CD14-positive monocyte (primary cell): ENCODE data around the gene CPNE4. TPM values are rescaled to one million over a fixed set of nuclear protein-coding genes. Genes with fewer than 3 reads are reported as not detected.

Experiments
- DNase-seq, 3 donors: peaks; one replicate each; pipeline ENCODE4 v3.0.0-alpha.2; 2011 to 2022
- H2AFZ ChIP-seq: 2 replicates; pipeline ENCODE4 v1.6.0; 2012; ENCODE audit warnings: mild to moderate bottlenecking, low read depth, low read length, inconsistent platforms; ENCODE audit not compliant: insufficient read depth, poor library complexity, severe bottlenecking
- H3K27ac ChIP-seq, 2 donors: 1 replicate in 1 of 2; 2 replicates in 1 of 2; pipeline ENCODE4 v1.5.1; 2012 to 2013; ENCODE audit warnings: low read length in 2 of 2, control low read depth in 1 of 2, inconsistent platforms in 1 of 2, low read depth in 1 of 2, mild to moderate bottlenecking in 1 of 2
- H3K27me3 ChIP-seq, 2 donors: one replicate each; pipeline versions ENCODE4 v1.6.0 to v1.6.1; 2011 to 2013; ENCODE audit warnings: low read length in 2 of 2; ENCODE audit not compliant: control insufficient read depth in 2 of 2, insufficient read depth in 2 of 2
- H3K36me3 ChIP-seq, 2 donors: replicated peaks in 1 of 2; 1 replicate in 1 of 2; 2 replicates in 1 of 2; pipeline versions ENCODE4 v1.5.1 to v1.6.1; 2012 to 2013; ENCODE audit warnings: low read length in 2 of 2, control low read depth in 1 of 2, inconsistent platforms in 1 of 2, mild to moderate bottlenecking in 1 of 2; ENCODE audit not compliant: insufficient read depth in 2 of 2, control insufficient read depth in 1 of 2
- H3K4me1 ChIP-seq, 2 donors: 1 replicate in 1 of 2; 2 replicates in 1 of 2; pipeline versions ENCODE4 v1.5.1 to v1.6.1; 2012 to 2013; ENCODE audit warnings: low read length in 2 of 2, control low read depth in 1 of 2, inconsistent platforms in 1 of 2, mild to moderate bottlenecking in 1 of 2, moderate library complexity in 1 of 2; ENCODE audit not compliant: insufficient read depth in 2 of 2, control insufficient read depth in 1 of 2
- H3K4me2 ChIP-seq: replicated peaks from 2 replicates; pipeline ENCODE3; 2012; ENCODE audit warnings: low read length, moderate library complexity, mild to moderate bottlenecking; ENCODE audit not compliant: poor library complexity, severe bottlenecking; ENCODE audit errors: extremely low read depth
- H3K4me3 ChIP-seq, 3 experiments: fragments of 200-600 bp in 1 of 3; sonication (generic) in 1 of 3; replicated peaks in 1 of 3; 1 replicate in 2 of 3; 2 replicates in 1 of 3; pipeline ENCODE4 v1.5.1; 2011 to 2013; ENCODE audit warnings: low read length in 3 of 3, mild to moderate bottlenecking in 3 of 3, control low read depth in 2 of 3, low read depth in 2 of 3, inconsistent platforms in 1 of 3, moderate library complexity in 1 of 3
- H3K79me2 ChIP-seq: 2 replicates; pipeline ENCODE4 v1.6.0; 2012; ENCODE audit warnings: mild to moderate bottlenecking, control low read depth, inconsistent platforms, low read length, moderate library complexity; ENCODE audit not compliant: insufficient read depth
- H3K9ac ChIP-seq: 2 replicates; pipeline ENCODE4 v1.6.0; 2017; ENCODE audit warnings: low read length, mild to moderate bottlenecking; ENCODE audit not compliant: insufficient read depth, poor library complexity, severe bottlenecking
- H3K9me3 ChIP-seq, 2 donors: replicated peaks in 1 of 2; 1 replicate in 1 of 2; 2 replicates in 1 of 2; pipeline versions ENCODE4 v1.5.1 to v1.6.1; 2012 to 2013; ENCODE audit warnings: low read length in 2 of 2, control low read depth in 1 of 2; ENCODE audit not compliant: control insufficient read depth in 1 of 2, insufficient read depth in 1 of 2
- H4K20me1 ChIP-seq: 2 replicates; pipeline ENCODE4 v1.6.0; 2012; ENCODE audit warnings: mild to moderate bottlenecking, low read length, control low read depth, moderate library complexity; ENCODE audit not compliant: insufficient read depth
- H3K27ac Mint-ChIP-seq, 7 donors: one replicate each; pipeline ENCODE4 v1.8.0; 2020; ENCODE audit warnings: mild to moderate bottlenecking in 7 of 7, mixed read lengths in 7 of 7, moderate library complexity in 6 of 7, inconsistent platforms in 2 of 7
- H3K27me3 Mint-ChIP-seq, 3 donors: one replicate each; pipeline ENCODE4 v1.8.0; 2021 to 2022; ENCODE audit warnings: low read depth in 3 of 3, mild to moderate bottlenecking in 3 of 3, mixed read lengths in 3 of 3, moderate library complexity in 3 of 3, inconsistent platforms in 1 of 3
- H3K36me3 Mint-ChIP-seq, 2 donors: one replicate each; pipeline ENCODE4 v1.8.0; 2020; ENCODE audit warnings: mixed read lengths in 2 of 2, inconsistent platforms in 1 of 2, mild to moderate bottlenecking in 1 of 2
- H3K4me1 Mint-ChIP-seq: one replicate; pipeline ENCODE4 v1.8.0; 2020; ENCODE audit warnings: mild to moderate bottlenecking, mixed read lengths
- H3K4me3 Mint-ChIP-seq, 2 donors: one replicate each; pipeline ENCODE4 v1.8.0; 2020; ENCODE audit warnings: mild to moderate bottlenecking in 2 of 2, mixed read lengths in 2 of 2, moderate library complexity in 1 of 2
- H3K9me3 Mint-ChIP-seq, 7 donors: one replicate each; pipeline ENCODE4 v1.8.0; 2020 to 2022; ENCODE audit warnings: mixed read lengths in 7 of 7, mild to moderate bottlenecking in 6 of 7, moderate library complexity in 6 of 7, inconsistent platforms in 2 of 7
- CTCF ChIP-seq: fragments of 200-600 bp; IDR thresholded peaks from one replicate; pipeline ENCODE4 v1.8.0; 2022; ENCODE audit warnings: antibody characterized with exemption, mild to moderate bottlenecking
- WGBS: methylation state at CpG from one replicate; pipeline ENCODE4 v1.1.5; 2013; ENCODE audit warnings: missing lambda C conversion rate; ENCODE audit not compliant: insufficient coverage; 5-methylcytosine and 5-hydroxymethylcytosine counted together
- intact Hi-C, 2 donors: fragments of 100-400 bp; cut with micrococcal nuclease; formaldehyde crosslinking; loops; one replicate each; pipeline versions ENCODE4 v1.15.0 to v1.15.1; 2023
- polyA plus RNA-seq, 3 donors: library from polyadenylated mRNA; depleted of rRNA in 1 of 3; unstranded in 2 of 3; stranded (reverse) in 1 of 3; fragments of 300-500 nt in 2 of 3; fragments of >200 nt in 1 of 3; fragmentation: Illumina TruSeq in 2 of 3; gene quantifications; 1 replicate in 2 of 3; 2 replicates in 1 of 3; pipeline ENCODE4 v1.2.3, GENCODE V29; 2012 to 2021

Gene CPNE4
- polyA plus RNA-seq, 3 donors, result not detected

- DNase-seq, result no peak
- TF ChIP-seq CTCF, result no peak
Observed at GRCh38 chr3:131636266-131636775, 398.5 kb downstream of the CPNE4 start.

GRCh38 chr3:131630807-131631206 is 404.0 kb downstream of the CPNE4 start:
- H3K4me2 ChIP-seq, result no peak overlapping the region
- no peaks in the 10 kb centered on the region for H3K36me3 Mint-ChIP-seq
- no peak overlapping the region for H3K27ac ChIP-seq
- H2AFZ ChIP-seq, result no peak overlapping the region
- H3K4me1 Mint-ChIP-seq, result peaks cover 9% of the 10 kb centered on the region
- H4K20me1 ChIP-seq, result no peaks in the 10 kb centered on the region
- no peaks in the 10 kb centered on the region for H3K36me3 ChIP-seq
- H3K27me3 Mint-ChIP-seq, result peaks cover 0 to 1% (median 0%) of the 10 kb centered on the region in 3 donors
- intact Hi-C loops, result no loop called here
- H3K79me2 ChIP-seq, result no peaks in the 10 kb centered on the region
- no peaks in the 10 kb centered on the region for H3K27me3 ChIP-seq
- WGBS, result no CpG with 5 or more reads among the region's 1 CpG
- peak overlapping the region in 1 of 7 donors; percentile 12 for H3K27ac Mint-ChIP-seq
- no peak for DNase-seq
- H3K4me1 ChIP-seq, result peaks cover 0 to 6% of the 10 kb centered on the region in 2 donors
- H3K9ac ChIP-seq, result no peak overlapping the region
- TF ChIP-seq CTCF, result no peak
- H3K4me3 Mint-ChIP-seq, result no peak overlapping the region
- H3K9me3 ChIP-seq, result no peaks in the 10 kb centered on the region
- peaks cover 0 to 2% (median 0%) of the 10 kb centered on the region in 7 donors for H3K9me3 Mint-ChIP-seq
- no peak overlapping the region for H3K4me3 ChIP-seq

More at GRCh38 chr3:131636266-131636775, 398.5 kb downstream of the CPNE4 start:
- no peak overlapping the region for H3K4me3 ChIP-seq
- no peaks in the 10 kb centered on the region for H3K36me3 ChIP-seq
- no peaks in the 10 kb centered on the region for H3K36me3 Mint-ChIP-seq
- no peaks in the 10 kb centered on the region for H3K27me3 ChIP-seq
- H3K27ac ChIP-seq, result no peak overlapping the region
- H3K4me1 Mint-ChIP-seq, result no peaks in the 10 kb centered on the region
- no peak overlapping the region for H3K9ac ChIP-seq
- no peak overlapping the region for H3K4me2 ChIP-seq
- 100% methylated on average over 2 of the region's 4 CpGs for WGBS
- no peaks in the 10 kb centered on the region for H3K79me2 ChIP-seq
- H2AFZ ChIP-seq, result no peak overlapping the region
- peaks cover 0 to 7% (median 1%) of the 10 kb centered on the region in 7 donors for H3K9me3 Mint-ChIP-seq
- H3K27me3 Mint-ChIP-seq, result peaks cover 0 to 2% (median 0%) of the 10 kb centered on the region in 3 donors
- H4K20me1 ChIP-seq, result no peaks in the 10 kb centered on the region
- H3K4me3 Mint-ChIP-seq, result no peak overlapping the region
- H3K9me3 ChIP-seq, result no peaks in the 10 kb centered on the region
- H3K4me1 ChIP-seq, result no peaks in the 10 kb centered on the region
- intact Hi-C loops, result no loop called here
- no peak overlapping the region for H3K27ac Mint-ChIP-seq
